K562 (cell line): Measurements from ENCODE around the gene SLC9A1. TPM values are rescaled to one million over a fixed set of nuclear protein-coding genes. Genes with fewer than 3 reads are reported as not detected.
A peak's percentile ranks its signal among the peaks of the same experiment; 100 is the strongest.

ENCODE experiments used
- E2F5 ChIP-seq: sonication (generic); formaldehyde crosslinking; IDR thresholded peaks from 2 replicates; pipeline ENCODE4 v1.8.0; 2022; ENCODE audit warnings: mild to moderate bottlenecking, missing genetic modification reagents
- MAFG ChIP-seq: fragments of 450-650 bp; conservative IDR thresholded peaks from 2 replicates; pipeline ENCODE4 v1.6.1; 2016; ENCODE audit warnings: missing genetic modification characterization, missing compliant biosample characterization
- MED1 ChIP-seq: sonication (generic); formaldehyde crosslinking; IDR thresholded peaks from 2 replicates; pipeline ENCODE4 v1.8.1; 2023; ENCODE audit warnings: missing genetic modification reagents, borderline replicate concordance
- NONO ChIP-seq, 2 experiments: fragments of 200-400 bp in 1 of 2; fragments of 450-650 bp in 1 of 2; formaldehyde crosslinking in 1 of 2; IDR thresholded peaks; 2 replicates each; pipeline ENCODE4 v1.6.1; 2017; ENCODE audit warnings: low read depth in 2 of 2, mild to moderate bottlenecking in 2 of 2, moderate library complexity in 2 of 2, low read length in 1 of 2
- PHF20 ChIP-seq: fragments of 450-650 bp; IDR thresholded peaks from 2 replicates; pipeline ENCODE4 v1.6.1; 2018; ENCODE audit not compliant: partially characterized antibody
- POLR2A ChIP-seq: fragments of 450-650 bp; conservative IDR thresholded peaks from 2 replicates; pipeline ENCODE4 v1.6.1; 2016
- SMARCA5 ChIP-seq: fragments of 450-650 bp; IDR thresholded peaks from 2 replicates; pipeline ENCODE4 v1.6.1; 2016
- SNRNP70 ChIP-seq: fragments of 200-400 bp; formaldehyde crosslinking; optimal IDR thresholded peaks from 2 replicates; pipeline ENCODE3; 2017; ENCODE audit warnings: low read depth, low read length
- TCF3 ChIP-seq: sonication (generic); formaldehyde crosslinking; IDR thresholded peaks from 2 replicates; pipeline ENCODE4 v1.4.0; 2020; ENCODE audit warnings: mild to moderate bottlenecking, missing genetic modification reagents
- TFAP4 ChIP-seq: sonication (generic); formaldehyde crosslinking; IDR thresholded peaks from 2 replicates; pipeline ENCODE4 v1.8.0; 2022; ENCODE audit warnings: missing genetic modification reagents, mild to moderate bottlenecking, moderate library complexity, borderline replicate concordance
- ZNF12 ChIP-seq: sonication (generic); formaldehyde crosslinking; IDR thresholded peaks from 2 replicates; pipeline ENCODE4 v1.4.0; 2020; ENCODE audit warnings: mild to moderate bottlenecking, missing genetic modification reagents
- ZNF318 ChIP-seq, 2 experiments: fragments of 450-650 bp; IDR thresholded peaks; 2 replicates each; pipeline ENCODE4 v1.6.1; 2016; ENCODE audit warnings: mild to moderate bottlenecking in 2 of 2, borderline replicate concordance in 1 of 2, low read depth in 1 of 2, moderate library complexity in 1 of 2
- ZNF639 ChIP-seq, 2 experiments: fragments of 200-800 bp in 1 of 2; sonication (Bioruptor generic) in 1 of 2; sonication (generic) in 1 of 2; formaldehyde crosslinking in 1 of 2; IDR thresholded peaks in 1 of 2; conservative IDR thresholded peaks in 1 of 2; 2 replicates each; pipeline versions ENCODE4 v1.5.0 to v1.6.1; 2016 to 2020; ENCODE audit warnings: missing compliant biosample characterization in 1 of 2, missing genetic modification characterization in 1 of 2, missing genetic modification reagents in 1 of 2
- ZNF76 ChIP-seq: fragments of 250-450 bp; sonication (Bioruptor Pico); IDR thresholded peaks from 2 replicates; pipeline ENCODE4 v1.4.0; 2020; ENCODE audit warnings: mild to moderate bottlenecking, moderate library complexity, borderline replicate concordance
- polyA plus RNA-seq, 8 experiments: library from polyadenylated mRNA; depleted of rRNA in 4 of 8; stranded (reverse) in 5 of 8; unstranded in 3 of 8; fragments of >200 nt; fragmentation: Nextera tagmentation in 2 of 8; fragmentation: Illumina TruSeq in 1 of 8; extraction: Ambion mirVana in 2 of 8; extraction: Trizol in 1 of 8; gene quantifications; 2 replicates each; pipeline versions ENCODE4 v1.2.1 to v1.2.3, GENCODE V29; 2011 to 2014; ENCODE audit warnings: inconsistent platforms in 1 of 8, missing spikeins in 1 of 8
- total RNA-seq, 7 experiments: library from RNA; depleted of rRNA in 6 of 7; stranded (reverse); fragments of >200 nt in 6 of 7; fragmentation: Illumina TruSeq in 2 of 7; extraction: Trizol in 2 of 7; gene quantifications; 2 replicates each; pipeline versions ENCODE4 v1.2.1 to v1.2.3, GENCODE V29; 2011 to 2021; ENCODE audit warnings: low replicate concordance in 1 of 7

SLC9A1 gene
- total and polyA plus RNA-seq, 9 of the 15 experiments (the other 6 are each of a cell fraction or from before 2014, with no cell fraction given), result 0.59 to 14.4 (median 2.0) TPM

DNA sequence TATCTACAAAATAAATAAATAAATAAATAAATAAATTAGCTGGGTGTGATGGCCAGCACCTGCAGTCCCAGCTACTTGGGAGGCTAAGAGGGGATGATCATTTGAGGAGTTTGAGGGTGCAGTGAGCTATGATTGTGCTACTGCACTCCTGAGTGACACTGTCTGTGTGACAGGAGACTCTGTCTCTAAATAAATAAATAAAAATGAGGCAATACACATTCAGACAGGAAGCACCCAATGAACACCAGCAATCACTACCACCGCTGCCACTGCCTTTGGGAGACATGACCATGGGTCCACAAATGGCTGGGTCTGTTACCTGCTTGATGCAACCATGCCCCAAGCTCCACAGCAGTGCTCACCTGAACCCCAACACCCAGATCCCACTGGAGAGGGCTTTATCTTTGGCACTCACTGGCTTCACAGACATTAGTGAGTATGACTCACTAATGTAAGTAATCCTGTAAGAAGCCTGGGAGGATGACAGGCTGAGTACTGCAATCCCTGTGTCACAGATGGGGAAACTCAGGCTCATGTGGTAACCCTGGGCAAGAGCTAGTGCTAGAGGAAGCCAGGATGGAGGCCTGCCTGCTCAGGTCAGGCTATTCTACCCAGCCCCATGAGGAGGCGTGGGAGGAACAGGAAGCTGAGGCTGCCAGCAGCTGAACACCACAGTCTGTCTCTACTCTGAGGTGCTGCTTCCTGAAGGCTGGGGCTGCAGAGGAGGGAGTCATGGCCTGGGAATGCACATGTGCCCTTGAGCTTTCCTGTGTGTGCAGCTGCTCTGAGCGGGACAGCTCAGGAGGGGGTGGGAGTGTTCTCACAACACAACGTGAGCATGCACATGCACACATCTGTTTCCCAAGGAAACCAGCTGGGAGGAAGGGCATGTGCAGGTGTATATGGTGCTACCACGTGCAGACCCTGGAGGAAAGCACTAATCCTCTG is 43.0 kb downstream of the SLC9A1 start (continued):
- TF ChIP-seq ZNF318 (IDR thresholded peaks at IDR 0.05; ENCODE audit: borderline replicate concordance in 1 of 2, low read depth in 1 of 2), result peak in 1 of 2 experiments; percentile 17; a peak in 1 of 4 replicates
- TF ChIP-seq TCF3 (CRISPR knock-in tag), result peak; percentile 72
- no peak for TF ChIP-seq POLR2A
- TF ChIP-seq SNRNP70, result no peak
- TF ChIP-seq ZNF12 (CRISPR knock-in tag), result 0 out of 2 replicates have a peak, but pooled peaks have one; percentile 28
- TF ChIP-seq PHF20, result no peak
- TF ChIP-seq TFAP4 (CRISPR knock-in tag), result peak; percentile 91
- TF ChIP-seq ZNF76 (CRISPR knock-in tag), result 0 out of 2 replicates have a peak, but pooled peaks have one; percentile 52
- peak; percentile 60; the same call in 1 of the 2 replicates for TF ChIP-seq SMARCA5
- TF ChIP-seq MED1 (CRISPR knock-in tag), result no peak
- no peak for TF ChIP-seq ZNF639 (CRISPR knock-in tag; conservative IDR thresholded peaks at IDR 0.05 in 1 of 2, IDR thresholded peaks at IDR 0.05 in 1 of 2)
- peak in 1 of 2 experiments; percentile 63; a peak in 1 of 4 replicates for TF ChIP-seq NONO (IDR thresholded peaks at IDR 0.05; ENCODE audit: low read depth in 2 of 2, low read length in 1 of 2)
- no peak for TF ChIP-seq MAFG (tag)
- TF ChIP-seq E2F5, result 0 out of 2 replicates have a peak, but pooled peaks have one; percentile 28
